Measurements from ENCODE around the gene TSPAN14. TPM values are rescaled to one million over a fixed set of nuclear protein-coding genes. Genes with fewer than 3 reads are reported as not detected.

The TSPAN14 gene
- total and polyA plus RNA-seq, 2 of the 13 experiments (the other 11 are each of a cell fraction or from before 2014, with no cell fraction given): 24.1 to 80.6 TPM

DNA sequence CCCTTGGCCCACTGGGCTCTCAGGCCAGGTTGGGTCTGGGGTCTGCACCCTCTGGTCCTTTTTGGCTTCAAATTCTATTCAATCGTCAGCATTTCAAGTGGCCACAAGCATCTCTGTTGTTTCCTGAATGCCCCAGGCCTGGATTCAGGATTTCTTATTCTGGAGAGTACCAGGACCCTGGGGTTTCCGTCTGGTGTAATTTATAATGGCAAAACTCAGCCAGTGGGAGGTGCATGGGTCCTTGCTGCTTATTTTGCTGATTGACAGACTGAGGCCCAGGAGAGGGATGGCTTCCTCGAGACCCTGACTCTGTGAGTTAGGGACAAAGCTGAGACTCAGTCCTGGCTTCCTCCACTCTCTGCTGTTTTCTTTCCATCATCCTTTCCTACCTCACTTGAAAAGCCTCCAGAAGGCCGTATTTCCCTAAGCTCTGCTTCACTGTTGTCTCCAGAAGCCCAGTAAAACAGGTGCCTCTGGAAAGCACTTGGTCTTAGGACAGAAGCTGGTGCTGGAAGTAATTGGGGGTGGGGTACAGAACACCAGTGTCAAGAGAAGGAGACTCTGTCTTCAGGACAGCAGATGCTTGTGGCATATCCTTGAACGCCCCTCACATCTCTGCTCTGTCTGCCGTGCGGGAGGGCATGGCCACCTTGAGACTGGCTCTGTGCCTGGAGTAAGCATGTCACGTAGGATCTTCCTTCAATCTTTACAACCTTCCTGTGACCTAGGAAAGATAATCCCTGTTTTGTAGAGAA is 44.1 kb downstream of the TSPAN14 start (continued):
- TF ChIP-seq ZNF891 (CRISPR knock-in tag; IDR thresholded peaks at IDR 0.05) (no peak), ZNF33A (CRISPR knock-in tag; IDR thresholded peaks at IDR 0.05; ENCODE audit: borderline replicate concordance) (no peak), ZNF781 (CRISPR knock-in tag; IDR thresholded peaks at IDR 0.05; ENCODE audit: borderline replicate concordance, not compliant biosample characterization) (no peak), PHF21A (CRISPR knock-in tag; IDR thresholded peaks at IDR 0.05) (0 out of 2 replicates have a peak, but pooled peaks have one; percentile 7), ZNF263 (CRISPR knock-in tag; IDR thresholded peaks at IDR 0.05) (no peak), RBM39 (IDR thresholded peaks at IDR 0.05; ENCODE audit: low read depth, low read length, poor library complexity, severe bottlenecking) (no peak), ZFP90 (CRISPR knock-in tag; IDR thresholded peaks at IDR 0.05; ENCODE audit: borderline replicate concordance) (peak; percentile 23; the same call in 1 of the 2 replicates), SP140L (CRISPR knock-in tag; IDR thresholded peaks at IDR 0.05; ENCODE audit: borderline replicate concordance) (no peak), RAD21 (CRISPR knock-in tag; IDR thresholded peaks at IDR 0.05) (no peak), SP4 (CRISPR knock-in tag; IDR thresholded peaks at IDR 0.05) (no peak), CC2D1A (CRISPR knock-in tag; IDR thresholded peaks at IDR 0.05) (no peak), ZNF431 (CRISPR knock-in tag; IDR thresholded peaks at IDR 0.05; ENCODE audit: borderline replicate concordance, low read depth) (0 out of 2 replicates have a peak, but pooled peaks have one; percentile 23), ZFP1 (CRISPR knock-in tag; IDR thresholded peaks at IDR 0.05) (no peak), ZNF121 (CRISPR knock-in tag; IDR thresholded peaks at IDR 0.05) (no peak), GZF1 (CRISPR knock-in tag; IDR thresholded peaks at IDR 0.05) (no peak; the same call in 1 of the 2 replicates)
- TF ChIP-seq, protein P1, sequence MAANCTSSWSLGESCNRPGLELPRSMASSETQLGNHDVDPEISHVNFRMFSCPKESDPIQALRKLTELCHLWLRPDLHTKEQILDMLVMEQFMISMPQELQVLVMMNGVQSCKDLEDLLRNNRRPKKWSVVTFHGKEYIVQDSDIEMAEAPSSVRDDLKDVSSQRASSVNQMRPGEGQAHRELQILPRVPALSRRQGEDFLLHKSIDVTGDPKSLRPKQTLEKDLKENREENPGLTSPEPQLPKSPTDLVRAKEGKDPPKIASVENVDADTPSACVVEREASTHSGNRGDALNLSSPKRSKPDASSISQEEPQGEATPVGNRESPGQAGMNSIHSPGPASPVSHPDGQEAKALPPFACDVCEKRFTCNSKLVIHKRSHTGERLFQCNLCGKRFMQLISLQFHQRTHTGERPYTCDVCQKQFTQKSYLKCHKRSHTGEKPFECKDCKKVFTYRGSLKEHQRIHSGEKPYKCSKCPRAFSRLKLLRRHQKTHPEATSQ (CRISPR knock-in tag; IDR thresholded peaks at IDR 0.05; ENCODE audit: borderline replicate concordance): no peak
- TF ChIP-seq, protein P2, sequence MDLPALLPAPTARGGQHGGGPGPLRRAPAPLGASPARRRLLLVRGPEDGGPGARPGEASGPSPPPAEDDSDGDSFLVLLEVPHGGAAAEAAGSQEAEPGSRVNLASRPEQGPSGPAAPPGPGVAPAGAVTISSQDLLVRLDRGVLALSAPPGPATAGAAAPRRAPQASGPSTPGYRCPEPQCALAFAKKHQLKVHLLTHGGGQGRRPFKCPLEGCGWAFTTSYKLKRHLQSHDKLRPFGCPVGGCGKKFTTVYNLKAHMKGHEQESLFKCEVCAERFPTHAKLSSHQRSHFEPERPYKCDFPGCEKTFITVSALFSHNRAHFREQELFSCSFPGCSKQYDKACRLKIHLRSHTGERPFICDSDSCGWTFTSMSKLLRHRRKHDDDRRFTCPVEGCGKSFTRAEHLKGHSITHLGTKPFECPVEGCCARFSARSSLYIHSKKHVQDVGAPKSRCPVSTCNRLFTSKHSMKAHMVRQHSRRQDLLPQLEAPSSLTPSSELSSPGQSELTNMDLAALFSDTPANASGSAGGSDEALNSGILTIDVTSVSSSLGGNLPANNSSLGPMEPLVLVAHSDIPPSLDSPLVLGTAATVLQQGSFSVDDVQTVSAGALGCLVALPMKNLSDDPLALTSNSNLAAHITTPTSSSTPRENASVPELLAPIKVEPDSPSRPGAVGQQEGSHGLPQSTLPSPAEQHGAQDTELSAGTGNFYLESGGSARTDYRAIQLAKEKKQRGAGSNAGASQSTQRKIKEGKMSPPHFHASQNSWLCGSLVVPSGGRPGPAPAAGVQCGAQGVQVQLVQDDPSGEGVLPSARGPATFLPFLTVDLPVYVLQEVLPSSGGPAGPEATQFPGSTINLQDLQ (CRISPR knock-in tag; IDR thresholded peaks at IDR 0.05): no peak
- TF ChIP-seq, protein P3, sequence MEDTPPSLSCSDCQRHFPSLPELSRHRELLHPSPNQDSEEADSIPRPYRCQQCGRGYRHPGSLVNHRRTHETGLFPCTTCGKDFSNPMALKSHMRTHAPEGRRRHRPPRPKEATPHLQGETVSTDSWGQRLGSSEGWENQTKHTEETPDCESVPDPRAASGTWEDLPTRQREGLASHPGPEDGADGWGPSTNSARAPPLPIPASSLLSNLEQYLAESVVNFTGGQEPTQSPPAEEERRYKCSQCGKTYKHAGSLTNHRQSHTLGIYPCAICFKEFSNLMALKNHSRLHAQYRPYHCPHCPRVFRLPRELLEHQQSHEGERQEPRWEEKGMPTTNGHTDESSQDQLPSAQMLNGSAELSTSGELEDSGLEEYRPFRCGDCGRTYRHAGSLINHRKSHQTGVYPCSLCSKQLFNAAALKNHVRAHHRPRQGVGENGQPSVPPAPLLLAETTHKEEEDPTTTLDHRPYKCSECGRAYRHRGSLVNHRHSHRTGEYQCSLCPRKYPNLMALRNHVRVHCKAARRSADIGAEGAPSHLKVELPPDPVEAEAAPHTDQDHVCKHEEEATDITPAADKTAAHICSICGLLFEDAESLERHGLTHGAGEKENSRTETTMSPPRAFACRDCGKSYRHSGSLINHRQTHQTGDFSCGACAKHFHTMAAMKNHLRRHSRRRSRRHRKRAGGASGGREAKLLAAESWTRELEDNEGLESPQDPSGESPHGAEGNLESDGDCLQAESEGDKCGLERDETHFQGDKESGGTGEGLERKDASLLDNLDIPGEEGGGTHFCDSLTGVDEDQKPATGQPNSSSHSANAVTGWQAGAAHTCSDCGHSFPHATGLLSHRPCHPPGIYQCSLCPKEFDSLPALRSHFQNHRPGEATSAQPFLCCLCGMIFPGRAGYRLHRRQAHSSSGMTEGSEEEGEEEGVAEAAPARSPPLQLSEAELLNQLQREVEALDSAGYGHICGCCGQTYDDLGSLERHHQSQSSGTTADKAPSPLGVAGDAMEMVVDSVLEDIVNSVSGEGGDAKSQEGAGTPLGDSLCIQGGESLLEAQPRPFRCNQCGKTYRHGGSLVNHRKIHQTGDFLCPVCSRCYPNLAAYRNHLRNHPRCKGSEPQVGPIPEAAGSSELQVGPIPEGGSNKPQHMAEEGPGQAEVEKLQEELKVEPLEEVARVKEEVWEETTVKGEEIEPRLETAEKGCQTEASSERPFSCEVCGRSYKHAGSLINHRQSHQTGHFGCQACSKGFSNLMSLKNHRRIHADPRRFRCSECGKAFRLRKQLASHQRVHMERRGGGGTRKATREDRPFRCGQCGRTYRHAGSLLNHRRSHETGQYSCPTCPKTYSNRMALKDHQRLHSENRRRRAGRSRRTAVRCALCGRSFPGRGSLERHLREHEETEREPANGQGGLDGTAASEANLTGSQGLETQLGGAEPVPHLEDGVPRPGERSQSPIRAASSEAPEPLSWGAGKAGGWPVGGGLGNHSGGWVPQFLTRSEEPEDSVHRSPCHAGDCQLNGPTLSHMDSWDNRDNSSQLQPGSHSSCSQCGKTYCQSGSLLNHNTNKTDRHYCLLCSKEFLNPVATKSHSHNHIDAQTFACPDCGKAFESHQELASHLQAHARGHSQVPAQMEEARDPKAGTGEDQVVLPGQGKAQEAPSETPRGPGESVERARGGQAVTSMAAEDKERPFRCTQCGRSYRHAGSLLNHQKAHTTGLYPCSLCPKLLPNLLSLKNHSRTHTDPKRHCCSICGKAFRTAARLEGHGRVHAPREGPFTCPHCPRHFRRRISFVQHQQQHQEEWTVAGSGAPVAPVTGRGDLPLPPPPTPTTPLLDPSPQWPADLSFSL (CRISPR knock-in tag; IDR thresholded peaks at IDR 0.05): no peak
